Hematopoietic multipotent progenitor cell treated with erythropoietin and hydrocortisone succinate and interleukin-3 and kit ligand, for 15 days (in vitro differentiated cells): ENCODE measurements around the gene HSPB7.
"Not testable (repeated sequence)": the region's sequence is repeated elsewhere in the genome, so short reads cannot be mapped to it uniquely, and the experiment has no call there.

Source experiments
- DNase-seq: peaks from one replicate; pipeline ENCODE4 v3.0.0-alpha.2; 2015; ENCODE audit warnings: low spot score

The HSPB7 gene

GRCh38 chr1:16017461-16018303 lies at the start of gene HSPB7:
HSPB7 (minus strand) TSS chr1:16018043; CDS start chr1:16017963, 80 bp downstream.
- no peak for DNase-seq

GRCh38 chr1:16067127-16067768 lies 49.4 kb upstream of the HSPB7 start:
- no peak for DNase-seq

GRCh38 chr1:16066245-16066644 lies 48.4 kb upstream of the HSPB7 start:
- DNase-seq, result no peak

- DNase-seq, result no peak
Observed at GRCh38 chr1:16065269-16065576, 47.4 kb upstream of the HSPB7 start.

- DNase-seq, result no peak
Observed at GRCh38 chr1:16064536-16065268, 46.9 kb upstream of the HSPB7 start.

- DNase-seq, result no peak
Observed at GRCh38 chr1:16063921-16064320, 46.1 kb upstream of the HSPB7 start.

- no peak for DNase-seq
Observed at GRCh38 chr1:16063226-16063829, 45.5 kb upstream of the HSPB7 start.

GRCh38 chr1:16062687-16063075 lies 44.8 kb upstream of the HSPB7 start:
- not testable (repeated sequence) for DNase-seq

GRCh38 chr1:16061989-16062686 lies 44.3 kb upstream of the HSPB7 start:
- not testable (repeated sequence) for DNase-seq

GRCh38 chr1:16061266-16061665 lies 43.4 kb upstream of the HSPB7 start:
- no peak for DNase-seq

GRCh38 chr1:16058394-16059120 lies 40.7 kb upstream of the HSPB7 start:
- DNase-seq, result not testable (repeated sequence)

- not testable (repeated sequence) for DNase-seq
Observed at GRCh38 chr1:16057314-16057915, 39.6 kb upstream of the HSPB7 start.

- DNase-seq, result not testable (repeated sequence)
Observed at GRCh38 chr1:16056521-16056912, 38.7 kb upstream of the HSPB7 start.

GRCh38 chr1:16055613-16056520 lies 38.0 kb upstream of the HSPB7 start:
- DNase-seq, result peak; percentile 84

GRCh38 chr1:16054598-16055540 lies 37.0 kb upstream of the HSPB7 start:
- DNase-seq, result no peak

- peak; percentile 47 for DNase-seq
Observed at GRCh38 chr1:16053781-16054502, 36.1 kb upstream of the HSPB7 start.

- DNase-seq, result not testable (repeated sequence)
Observed at GRCh38 chr1:16051949-16052348, 34.1 kb upstream of the HSPB7 start.

- DNase-seq, result no peak
Observed at GRCh38 chr1:16051039-16051438, 33.2 kb upstream of the HSPB7 start.
